ENCODE results near the gene SLC26A9.

Gene SLC26A9

GRCh38 chr1:205935869-205936268 lies 7.4 kb downstream of the SLC26A9 start:
- no peaks in the 10 kb centered on the region for H3K9me3 ChIP-seq (replicated peaks in 1 of 11)
- no peak overlapping the region for H3K27ac ChIP-seq
- H4K20me1 ChIP-seq: no peaks in the 10 kb centered on the region
- no peak overlapping the region for H3K4me3 ChIP-seq
- TF ChIP-seq Cebpa-rat (IDR thresholded peaks at IDR 0.05): no peak
- H3K4me2 ChIP-seq: 0 out of 22 replicates have a peak overlapping the region, but pooled peaks of 1 of the 11 experiments have one; percentile 79
- H3K27me3 ChIP-seq: no peaks in the 10 kb centered on the region
- H3K36me3 ChIP-seq: no peaks in the 10 kb centered on the region
- H3K4me1 ChIP-seq: peaks cover 5 to 49% (median 30%) of the 10 kb centered on the region in 10 experiments; a peak in 14 of 20 replicates
- H3K9ac ChIP-seq: no peak overlapping the region

GRCh38 chr1:205934788-205935187 lies 8.5 kb downstream of the SLC26A9 start:
- Histone ChIP-seq H3K27me3 (no peaks in the 10 kb centered on the region), H3K27ac (peak overlapping the region in 3 of 11 experiments; percentile 57 to 69 (median 57); a peak in 5 of 22 replicates), H3K4me2 (peak overlapping the region in 6 of 11 experiments; percentile 54 to 80 (median 70); a peak in 11 of 22 replicates), H3K9me3 (replicated peaks in 1 of 11) (no peaks in the 10 kb centered on the region), H3K9ac (no peak overlapping the region), H3K4me1 (peaks cover 1 to 60% (median 29%) of the 10 kb centered on the region in 10 experiments; a peak in 14 of 20 replicates), H3K4me3 (no peak overlapping the region), H4K20me1 (no peaks in the 10 kb centered on the region), H3K36me3 (no peaks in the 10 kb centered on the region)
- no peak for TF ChIP-seq Cebpa-rat (IDR thresholded peaks at IDR 0.05)

- H3K27ac ChIP-seq: peak overlapping the region in 6 of 11 experiments; percentile 8 to 69 (median 55); a peak in 9 of 22 replicates
- H3K9ac ChIP-seq: peak overlapping the region in 3 of 11 experiments; percentile 7 to 25 (median 12); a peak in 2 of 22 replicates
- H3K27me3 ChIP-seq: no peaks in the 10 kb centered on the region
- no peaks in the 10 kb centered on the region for H3K36me3 ChIP-seq
- H3K4me2 ChIP-seq: peak overlapping the region in 8 of 11 experiments; percentile 3 to 80 (median 67); a peak in 14 of 22 replicates
- no peaks in the 10 kb centered on the region for H3K9me3 ChIP-seq (replicated peaks in 1 of 11)
- no peak overlapping the region; a peak in 1 of 20 replicates for H3K4me3 ChIP-seq
- TF ChIP-seq Cebpa-rat (IDR thresholded peaks at IDR 0.05): 0 out of 22 replicates have a peak, but pooled peaks of 2 of the 11 experiments have one; percentile 13 to 21
- H4K20me1 ChIP-seq: no peaks in the 10 kb centered on the region
- H3K4me1 ChIP-seq: peaks cover 2 to 68% (median 33%) of the 10 kb centered on the region in 10 experiments
These were observed 9.3 kb downstream of the SLC26A9 start for GRCh38 chr1:205933671-205934618.

GRCh38 chr1:205932776-205933175 lies 10.5 kb downstream of the SLC26A9 start:
- no peaks in the 10 kb centered on the region for H3K36me3 ChIP-seq
- H3K4me2 ChIP-seq: peak overlapping the region in 6 of 11 experiments; percentile 54 to 80 (median 70); a peak in 10 of 22 replicates
- no peaks in the 10 kb centered on the region for H3K27me3 ChIP-seq
- no peak overlapping the region for H3K4me3 ChIP-seq
- no peaks in the 10 kb centered on the region for H4K20me1 ChIP-seq
- no peaks in the 10 kb centered on the region for H3K9me3 ChIP-seq (replicated peaks in 1 of 11)
- peaks cover 7 to 74% (median 37%) of the 10 kb centered on the region in 10 experiments for H3K4me1 ChIP-seq
- peak overlapping the region in 4 of 11 experiments; percentile 53 to 69 (median 57); a peak in 6 of 22 replicates for H3K27ac ChIP-seq
- no peak overlapping the region for H3K9ac ChIP-seq
- TF ChIP-seq Cebpa-rat (IDR thresholded peaks at IDR 0.05): no peak

- TF ChIP-seq Cebpa-rat (IDR thresholded peaks at IDR 0.05): peak in 3 of 11 experiments; percentile 38 to 56 (median 47); a peak in 3 of 22 replicates
- Histone ChIP-seq H3K9ac (no peak overlapping the region; a peak in 1 of 22 replicates), H3K36me3 (no peaks in the 10 kb centered on the region), H3K4me2 (peak overlapping the region in 5 of 11 experiments; percentile 8 to 51 (median 34); a peak in 9 of 22 replicates), H3K27ac (peak overlapping the region in 2 of 11 experiments; percentile 0 to 19; a peak in 2 of 22 replicates), H3K4me3 (no peak overlapping the region), H4K20me1 (no peaks in the 10 kb centered on the region), H3K4me1 (peaks cover 7 to 74% (median 37%) of the 10 kb centered on the region in 10 experiments), H3K27me3 (no peaks in the 10 kb centered on the region), H3K9me3 (replicated peaks in 1 of 11) (no peaks in the 10 kb centered on the region)
These were observed 12.4 kb downstream of the SLC26A9 start for GRCh38 chr1:205930799-205931281.

- no peaks in the 10 kb centered on the region for H3K9me3 ChIP-seq (replicated peaks in 1 of 11)
- H3K27me3 ChIP-seq: no peaks in the 10 kb centered on the region
- no peaks in the 10 kb centered on the region for H4K20me1 ChIP-seq
- H3K36me3 ChIP-seq: no peaks in the 10 kb centered on the region
- peaks cover 7 to 68% (median 37%) of the 10 kb centered on the region in 10 experiments for H3K4me1 ChIP-seq
- H3K4me3 ChIP-seq: no peak overlapping the region
- no peak for TF ChIP-seq Cebpa-rat (IDR thresholded peaks at IDR 0.05)
- H3K9ac ChIP-seq: no peak overlapping the region
- H3K4me2 ChIP-seq: peak overlapping the region in 5 of 11 experiments; percentile 13 to 51 (median 34); a peak in 6 of 22 replicates
- peak overlapping the region in 1 of 11 experiments; percentile 19; a peak in 2 of 22 replicates for H3K27ac ChIP-seq
These were observed 13.1 kb downstream of the SLC26A9 start for GRCh38 chr1:205930195-205930577.

- H3K27me3 ChIP-seq: no peaks in the 10 kb centered on the region
These were observed 13.6 kb downstream of the SLC26A9 start for GRCh38 chr1:205929496-205930194.

GRCh38 chr1:205928317-205928716 lies 14.9 kb downstream of the SLC26A9 start:
- H4K20me1 ChIP-seq: no peaks in the 10 kb centered on the region
- TF ChIP-seq Cebpa-rat (IDR thresholded peaks at IDR 0.05): no peak
- peaks cover 7 to 68% (median 36%) of the 10 kb centered on the region in 10 experiments for H3K4me1 ChIP-seq
- no peaks in the 10 kb centered on the region for H3K27me3 ChIP-seq
- H3K9ac ChIP-seq: no peak overlapping the region
- H3K36me3 ChIP-seq: no peaks in the 10 kb centered on the region
- H3K27ac ChIP-seq: 0 out of 22 replicates have a peak overlapping the region, but pooled peaks of 1 of the 11 experiments have one; percentile 29
- H3K4me3 ChIP-seq: no peak overlapping the region
- H3K9me3 ChIP-seq (replicated peaks in 1 of 11): no peaks in the 10 kb centered on the region
- H3K4me2 ChIP-seq: peak overlapping the region in 9 of 11 experiments; percentile 12 to 61 (median 42); a peak in 14 of 22 replicates

More at GRCh38 chr1:205929496-205930194, 13.6 kb downstream of the SLC26A9 start:
- H3K4me3 ChIP-seq: no peak overlapping the region
- H3K4me1 ChIP-seq: peaks cover 7 to 68% (median 36%) of the 10 kb centered on the region in 10 experiments
- no peak overlapping the region for H3K9ac ChIP-seq
- H4K20me1 ChIP-seq: no peaks in the 10 kb centered on the region
- H3K36me3 ChIP-seq: no peaks in the 10 kb centered on the region
- TF ChIP-seq Cebpa-rat (IDR thresholded peaks at IDR 0.05): no peak
- no peaks in the 10 kb centered on the region for H3K9me3 ChIP-seq (replicated peaks in 1 of 11)
- H3K4me2 ChIP-seq: peak overlapping the region in 7 of 11 experiments; percentile 13 to 61 (median 45); a peak in 5 of 22 replicates
- H3K27ac ChIP-seq: peak overlapping the region in 1 of 11 experiments; percentile 19; a peak in 1 of 22 replicates

Measured in BLaER1 treated with 17β-estradiol and CSF1 and Interleukin-3, amounts not matched to agents 10 nM and 100 nM (cell line).